Upper lobe of left lung (tissue), 6 donors: ENCODE data around the gene CLIC3. TPM values are rescaled to one million over a fixed set of nuclear protein-coding genes. Genes with fewer than 3 reads are reported as not detected.

Source experiments
- ATAC-seq, 2 donors: fragments of 200-7000 bp; cut with Tn5 transposase; one replicate each; pipeline ENCODE4 v1.9.1; 2022; ENCODE audit warnings: mild to moderate bottlenecking in 2 of 2, moderate library complexity in 2 of 2; ENCODE audit not compliant: low FRiP score in 2 of 2
- DNase-seq, 2 donors: peaks; one replicate each; pipeline ENCODE4 v3.0.0-alpha.2; 2019 to 2020
- H3K27ac ChIP-seq, 4 donors: fragments of 200-600 bp; sonication (generic); one replicate each; pipeline ENCODE4 v1.5.1; 2016 to 2019
- H3K27me3 ChIP-seq, 4 donors: fragments of 200-600 bp; sonication (generic); one replicate each; pipeline ENCODE4 v1.5.1; 2017 to 2019
- H3K36me3 ChIP-seq, 4 donors: fragments of 200-600 bp; sonication (generic); one replicate each; pipeline ENCODE4 v1.5.1; 2016 to 2019
- H3K4me1 ChIP-seq, 4 donors: fragments of 200-600 bp; sonication (generic); one replicate each; pipeline ENCODE4 v1.5.1; 2018 to 2019
- H3K4me3 ChIP-seq, 4 donors: fragments of 200-600 bp; sonication (generic); one replicate each; pipeline ENCODE4 v1.5.1; 2017 to 2019; ENCODE audit warnings: mild to moderate bottlenecking in 2 of 4, moderate library complexity in 1 of 4
- H3K9me3 ChIP-seq, 4 donors: fragments of 200-600 bp; sonication (generic); one replicate each; pipeline ENCODE4 v1.5.1; 2018 to 2019
- CTCF ChIP-seq, 6 experiments: fragments of 450-650 bp in 4 of 6; fragments of 200-600 bp in 2 of 6; sonication (generic) in 2 of 6; IDR thresholded peaks; one replicate each; pipeline ENCODE4 v1.5.1; 2016 to 2019; ENCODE audit warnings: antibody characterized with exemption in 6 of 6
- EP300 ChIP-seq, 4 donors: sonication (generic); formaldehyde crosslinking; IDR thresholded peaks; one replicate each; pipeline ENCODE4 v1.5.1; 2017; ENCODE audit warnings: antibody characterized with exemption in 4 of 4, control low read depth in 2 of 4
- POLR2A ChIP-seq, 4 donors: fragments of 450-650 bp; IDR thresholded peaks; one replicate each; pipeline ENCODE4 v1.5.1; 2016 to 2017; ENCODE audit warnings: antibody characterized with exemption in 4 of 4, mild to moderate bottlenecking in 2 of 4
- POLR2AphosphoS5 ChIP-seq, 2 donors: sonication (generic); formaldehyde crosslinking; IDR thresholded peaks; one replicate each; pipeline ENCODE4 v1.5.1; 2017; ENCODE audit warnings: antibody characterized with exemption in 2 of 2
- WGBS, 2 donors: methylation state at CpG; one replicate each; pipeline ENCODE4 v1.1.5; 2017 to 2018; 5-methylcytosine and 5-hydroxymethylcytosine counted together
- total RNA-seq, 6 donors: library from RNA; depleted of rRNA in 4 of 6; stranded (reverse); fragments of >200 nt in 4 of 6; gene quantifications; one replicate each; pipeline versions ENCODE4 v1.1.0 to v1.2.1, GENCODE V29; 2016 to 2021
- donor health status: DM: no; HTN: no; CAD: no; lungs with moderate emphysema.
- donor health status: DM: no; HTN: yes; CAD: no; lungs with severe emphysema.

CLIC3 gene
- total RNA-seq, 6 donors from 2014 or later, result 41.9 to 132 (median 85.2) TPM

- H3K36me3 ChIP-seq, result no peaks in the 10 kb centered on the region
- H3K4me3 ChIP-seq, result no peak within 1 kb of the TSS
- TF ChIP-seq POLR2A (IDR thresholded peaks at IDR 0.05), result no peak
- no peak for TF ChIP-seq POLR2AphosphoS5 (IDR thresholded peaks at IDR 0.05)
- TF ChIP-seq CTCF (IDR thresholded peaks at IDR 0.05), result no peak
- TF ChIP-seq EP300 (IDR thresholded peaks at IDR 0.05), result no peak
- peak within 1 kb of the TSS in 1 of 4 donors; percentile 87 for H3K27ac ChIP-seq
- DNase-seq (peak in 1 of 2 donors; percentile 68), ATAC-seq (no peak)
- H3K4me1 ChIP-seq, result peaks cover 23 to 39% (median 26%) of the 10 kb centered on the region in 4 donors
- H3K27me3 ChIP-seq, result no peaks in the 10 kb centered on the region
- no peaks in the 10 kb centered on the region for H3K9me3 ChIP-seq
- WGBS, 2 donors, result 77 to 88% methylated on average over 2 to 14 of the region's 14 CpGs
These were observed 44.6 kb downstream of the CLIC3 start, which contains the start of gene LCN12 for GRCh38 chr9:136951541-136952320. Gene LCN12 (plus strand): TSS chr9:136952273. CDS start chr9:136952328, 55 bp downstream.

- H3K4me1 ChIP-seq, result peaks cover 23 to 40% (median 26%) of the 10 kb centered on the region in 4 donors
- no peaks in the 10 kb centered on the region for H3K27me3 ChIP-seq
- H3K27ac ChIP-seq, result peak overlapping the region; percentile 79 to 93 (median 84)
- DNase-seq (peak in 1 of 2 donors; percentile 75), ATAC-seq (no peak)
- WGBS, 2 donors, result 42 to 88% methylated on average over 1 to 7 of the region's 9 CpGs
- H3K36me3 ChIP-seq, result no peaks in the 10 kb centered on the region
- no peak for TF ChIP-seq POLR2AphosphoS5 (IDR thresholded peaks at IDR 0.05)
- no peak for TF ChIP-seq EP300 (IDR thresholded peaks at IDR 0.05)
- TF ChIP-seq CTCF (IDR thresholded peaks at IDR 0.05), result no peak
- TF ChIP-seq POLR2A (IDR thresholded peaks at IDR 0.05), result no peak
- no peaks in the 10 kb centered on the region for H3K9me3 ChIP-seq
- peak overlapping the region in 3 of 4 donors; percentile 61 to 85 (median 64) for H3K4me3 ChIP-seq
These were observed 45.6 kb downstream of the CLIC3 start for GRCh38 chr9:136950656-136951276.

GRCh38 chr9:136949817-136950655 lies 46.3 kb downstream of the CLIC3 start:
- Histone ChIP-seq H3K27ac (peak overlapping the region; percentile 79 to 93 (median 84)), H3K9me3 (no peaks in the 10 kb centered on the region), H3K4me3 (peak overlapping the region; percentile 61 to 85 (median 65)), H3K27me3 (no peaks in the 10 kb centered on the region), H3K4me1 (peaks cover 24 to 47% (median 28%) of the 10 kb centered on the region in 4 donors), H3K36me3 (no peaks in the 10 kb centered on the region)
- ATAC-seq (peak; percentile 89 to 92), DNase-seq (peak; percentile 98 to 99)
- 11% methylated on average over 22 of the region's 63 CpGs; no CpG with 5 or more reads in 1 of the 2 donors for WGBS, 2 donors
- peak in 5 of 6 experiments; percentile 4 to 72 (median 65) for TF ChIP-seq CTCF (IDR thresholded peaks at IDR 0.05)
- TF ChIP-seq EP300 (IDR thresholded peaks at IDR 0.05), result no peak
- TF ChIP-seq POLR2AphosphoS5 (IDR thresholded peaks at IDR 0.05), result peak; percentile 59 to 77
- TF ChIP-seq POLR2A (IDR thresholded peaks at IDR 0.05), result peak in 3 of 4 donors; percentile 15 to 92 (median 25)

GRCh38 chr9:136949239-136949816 lies 47.0 kb downstream of the CLIC3 start:
- Histone ChIP-seq H3K27ac (peak overlapping the region; percentile 79 to 93 (median 84)), H3K36me3 (no peaks in the 10 kb centered on the region), H3K4me1 (peaks cover 28 to 51% (median 32%) of the 10 kb centered on the region in 4 donors), H3K4me3 (peak overlapping the region; percentile 61 to 85 (median 65)), H3K27me3 (no peaks in the 10 kb centered on the region), H3K9me3 (no peaks in the 10 kb centered on the region)
- ATAC-seq (no peak), DNase-seq (peak in 1 of 2 donors; percentile 71)
- 13 to 15% methylated on average over 13 to 21 of the region's 22 CpGs for WGBS, 2 donors
- TF ChIP-seq POLR2A (IDR thresholded peaks at IDR 0.05), result no peak
- no peak for TF ChIP-seq EP300 (IDR thresholded peaks at IDR 0.05)
